Measurements from ENCODE around the gene ACR.

Gene ACR

DNA sequence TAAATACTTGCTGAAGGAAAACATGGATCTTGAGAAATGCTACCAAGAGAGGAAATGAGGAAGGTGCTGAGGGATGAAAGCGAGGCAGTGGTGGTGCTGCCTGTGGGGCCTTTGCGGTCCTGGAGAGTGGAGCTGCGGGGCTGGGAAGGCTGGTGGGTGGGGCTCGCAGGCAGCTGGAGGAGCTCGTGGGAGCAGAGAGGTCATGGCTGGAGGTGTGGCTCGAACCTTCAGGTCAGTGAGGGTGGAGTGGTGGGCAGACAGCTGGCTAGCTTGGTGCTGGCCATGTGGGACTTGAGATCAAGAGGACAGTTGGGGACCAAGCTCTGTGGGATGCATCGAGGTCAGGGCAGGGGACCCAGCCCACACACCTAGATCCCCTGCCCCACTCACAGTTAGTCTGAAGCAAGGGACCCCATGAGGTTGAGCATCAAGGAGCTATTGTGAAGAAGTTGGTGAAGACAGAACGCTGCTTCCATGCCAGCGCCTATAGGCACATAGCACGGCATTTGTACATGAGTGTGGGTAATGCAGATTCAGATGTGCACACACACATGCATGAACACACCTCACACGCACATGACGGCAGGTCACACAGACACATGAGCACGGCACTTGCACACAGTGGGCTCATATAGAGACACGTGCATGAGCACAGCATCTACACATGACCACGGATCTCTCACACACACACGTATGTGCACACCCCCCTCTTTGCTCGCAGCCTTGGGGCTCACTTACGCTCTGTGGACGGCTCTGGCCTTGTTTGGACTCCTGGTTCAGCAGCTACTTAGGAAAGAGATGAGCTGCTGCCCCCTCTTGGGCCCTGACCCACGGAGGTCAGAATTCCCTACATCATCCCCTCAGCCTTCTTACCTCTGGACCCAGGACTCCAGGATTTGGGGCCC lies 34.9 kb upstream of the ACR start:
- FAIRE-seq = no peak

DNA sequence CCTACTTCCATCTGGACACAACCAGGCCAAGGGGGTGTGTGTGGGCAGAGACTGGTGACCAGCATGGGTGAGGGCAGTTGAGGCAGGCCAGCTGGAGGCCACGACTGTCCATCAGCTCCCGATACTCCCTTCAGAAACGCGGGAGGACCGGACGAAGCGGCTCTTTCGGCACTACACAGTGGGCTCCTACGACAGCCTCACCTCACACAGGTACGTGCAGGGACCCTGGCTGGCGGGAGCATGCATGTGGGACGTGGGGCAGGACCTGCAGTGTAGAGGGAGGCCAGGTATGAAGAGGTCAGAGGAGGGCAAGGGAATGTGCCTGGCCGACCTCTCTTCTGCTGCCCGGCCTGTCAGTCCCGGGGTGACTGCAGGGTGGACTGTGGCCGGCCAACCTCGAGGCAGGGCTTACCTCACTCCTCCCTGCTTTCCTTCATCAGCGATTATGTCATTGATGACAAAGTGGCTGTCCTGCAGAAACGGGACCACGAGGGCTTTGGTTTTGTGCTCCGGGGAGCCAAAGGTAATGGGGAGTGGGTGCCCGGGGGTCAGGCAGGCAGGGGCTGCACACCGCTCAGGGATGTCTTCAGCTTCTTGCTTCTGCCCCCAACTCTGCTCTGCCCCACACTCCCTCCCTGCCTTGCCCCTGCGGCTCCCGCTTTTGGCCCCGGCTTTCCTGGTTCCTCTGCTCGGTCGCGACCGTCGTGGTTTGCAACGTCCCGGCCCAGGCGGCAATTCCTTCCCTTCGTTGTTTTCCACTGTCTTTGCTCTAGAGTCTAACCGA lies 34.1 kb upstream of the ACR start:
- FAIRE-seq = no peak

DNA sequence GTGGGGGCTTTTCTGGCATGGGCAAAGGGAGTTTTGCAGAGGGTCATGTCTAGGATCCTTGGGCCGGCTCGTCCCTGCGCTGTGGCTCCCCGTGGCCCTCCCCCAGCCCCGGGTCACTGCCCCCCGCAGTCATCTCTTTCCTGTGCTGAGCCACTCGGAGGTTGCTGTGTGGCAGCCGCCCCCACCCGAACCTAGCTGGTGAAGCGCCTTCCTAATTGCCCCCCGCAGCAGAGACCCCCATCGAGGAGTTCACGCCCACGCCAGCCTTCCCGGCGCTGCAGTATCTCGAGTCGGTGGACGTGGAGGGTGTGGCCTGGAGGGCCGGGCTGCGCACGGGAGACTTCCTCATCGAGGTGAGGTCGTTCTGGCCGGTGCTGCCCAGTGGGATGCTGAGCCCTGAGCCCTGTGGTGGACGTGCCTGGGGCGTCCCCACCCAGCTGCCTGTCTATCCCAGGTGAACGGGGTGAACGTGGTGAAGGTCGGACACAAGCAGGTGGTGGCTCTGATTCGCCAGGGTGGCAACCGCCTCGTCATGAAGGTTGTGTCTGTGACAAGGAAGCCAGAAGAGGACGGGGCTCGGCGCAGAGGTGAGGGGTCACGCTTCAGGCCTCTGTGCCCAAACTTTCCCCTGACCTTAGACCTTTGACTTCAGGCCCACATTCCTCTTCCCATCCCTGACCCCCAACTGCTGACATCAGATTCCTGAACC lies 33.3 kb upstream of the ACR start:
- no peak for FAIRE-seq

DNA sequence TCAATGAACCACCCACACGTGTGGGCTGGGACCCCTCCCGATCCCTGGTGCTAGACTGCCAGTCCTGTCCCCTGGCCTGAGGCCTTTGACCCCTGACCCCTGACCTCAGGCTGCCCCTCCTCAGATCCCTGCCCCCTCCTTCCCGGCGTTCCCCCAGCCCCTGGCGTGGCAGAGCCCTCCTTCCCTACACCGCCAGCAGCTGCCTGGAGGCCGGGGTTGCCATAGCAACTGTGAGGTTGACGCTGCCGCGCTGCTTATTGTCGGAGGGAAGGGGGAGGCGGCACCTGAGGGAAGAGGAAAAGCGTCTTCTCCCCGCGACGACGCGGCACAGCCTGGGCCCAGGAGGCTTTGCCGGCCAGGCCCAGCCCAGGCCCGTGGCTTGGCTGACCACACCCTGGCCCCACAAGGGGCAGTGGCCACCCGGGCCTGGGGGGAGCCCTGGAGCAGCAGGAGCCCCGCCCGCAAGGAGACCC lies 32.7 kb upstream of the ACR start:
- FAIRE-seq = no peak

DNA sequence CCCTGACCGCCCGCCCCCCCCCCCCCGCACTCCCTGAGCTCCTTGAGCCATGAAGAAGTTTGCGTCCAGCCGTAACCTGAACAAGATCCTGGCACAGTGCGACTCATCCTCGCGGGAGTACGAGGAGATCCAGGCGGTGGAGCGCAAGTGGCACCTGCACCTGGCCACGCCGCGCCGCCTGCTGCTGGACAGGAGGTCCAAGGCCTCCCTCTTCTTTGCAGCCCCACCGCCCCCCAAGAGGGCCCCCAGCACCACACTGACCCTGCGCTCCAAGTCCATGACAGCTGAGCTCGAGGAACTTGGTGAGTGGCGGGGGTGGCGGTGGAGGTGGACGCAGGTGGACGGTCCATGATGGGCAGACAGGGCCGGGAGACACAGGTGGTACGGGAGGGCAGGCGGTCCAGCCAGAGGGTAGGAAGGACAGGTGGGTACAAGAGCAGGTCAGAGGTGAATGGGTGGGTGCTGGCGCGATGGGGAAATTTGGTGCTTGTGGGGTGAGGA lies 32.1 kb upstream of the ACR start:
- no peak for FAIRE-seq

DNA sequence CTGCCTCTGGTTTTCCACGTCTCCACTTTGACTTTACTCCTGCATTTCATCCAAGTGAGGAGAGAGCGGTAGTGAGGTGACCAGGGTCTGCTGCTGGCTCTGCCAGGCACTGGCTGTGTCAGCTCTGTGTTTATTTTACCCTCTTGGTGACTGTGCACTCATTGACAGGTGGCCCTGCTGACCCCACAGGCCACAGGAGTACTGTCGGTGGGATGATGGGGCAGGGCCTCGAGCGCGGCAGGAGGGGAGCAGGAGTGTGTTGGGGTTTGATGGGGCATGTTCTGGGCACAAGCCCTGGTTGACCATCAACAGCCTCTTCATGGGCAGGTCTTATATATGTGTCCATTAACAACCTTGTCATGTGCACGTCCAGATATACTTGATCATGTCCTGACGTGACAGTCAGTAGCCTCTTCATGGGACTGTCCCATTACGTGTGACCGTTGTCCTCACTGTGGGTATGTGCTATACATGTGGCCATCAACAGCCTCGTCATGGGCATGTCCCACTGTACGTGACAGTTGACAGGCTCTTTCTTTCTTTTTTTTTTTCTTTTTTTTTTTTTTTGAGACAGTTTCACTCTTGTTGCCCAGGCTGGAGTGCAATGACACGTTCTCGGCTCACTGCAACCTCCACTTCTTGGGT lies 31.4 kb upstream of the ACR start:
- no peak for FAIRE-seq

DNA sequence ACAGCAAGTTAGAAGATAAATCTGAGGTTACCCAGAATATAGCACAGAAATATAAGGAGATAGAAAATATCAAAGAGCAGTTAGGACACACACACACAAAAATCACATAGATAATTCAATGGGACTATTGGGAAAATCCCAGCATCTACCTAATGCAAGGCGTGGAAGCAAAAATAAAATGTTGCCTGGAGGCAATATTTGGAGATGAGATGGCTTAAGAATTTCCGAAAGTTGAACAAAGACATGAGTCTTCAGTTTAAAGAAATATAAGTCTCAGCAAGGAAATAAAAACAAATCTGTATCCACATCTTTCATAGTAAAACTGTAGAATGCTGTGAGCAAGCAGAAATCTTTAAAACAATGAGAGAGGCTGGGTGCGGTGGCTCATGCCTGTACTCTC lies 29.5 kb upstream of the ACR start:
- no peak for FAIRE-seq

DNA sequence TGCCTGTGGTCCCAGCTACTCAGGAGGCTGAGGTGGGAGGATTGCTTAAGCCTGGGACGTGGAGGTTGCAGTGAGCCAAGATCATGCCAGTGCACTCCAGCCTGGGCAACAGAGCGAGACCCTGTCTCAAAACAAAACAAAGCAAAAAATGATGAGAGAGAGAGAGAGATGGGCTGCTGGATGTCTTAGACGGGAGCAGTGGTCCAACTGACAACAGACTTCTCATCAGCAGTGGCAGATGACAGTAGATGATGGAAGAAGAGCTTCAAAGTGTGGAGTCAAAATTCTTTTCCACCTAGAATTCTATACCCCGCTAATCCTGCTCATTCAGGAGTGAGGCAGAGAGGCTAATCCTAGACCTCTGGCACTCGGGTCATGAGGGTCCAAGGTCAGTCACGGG lies 29.0 kb upstream of the ACR start:
- FAIRE-seq = no peak

DNA sequence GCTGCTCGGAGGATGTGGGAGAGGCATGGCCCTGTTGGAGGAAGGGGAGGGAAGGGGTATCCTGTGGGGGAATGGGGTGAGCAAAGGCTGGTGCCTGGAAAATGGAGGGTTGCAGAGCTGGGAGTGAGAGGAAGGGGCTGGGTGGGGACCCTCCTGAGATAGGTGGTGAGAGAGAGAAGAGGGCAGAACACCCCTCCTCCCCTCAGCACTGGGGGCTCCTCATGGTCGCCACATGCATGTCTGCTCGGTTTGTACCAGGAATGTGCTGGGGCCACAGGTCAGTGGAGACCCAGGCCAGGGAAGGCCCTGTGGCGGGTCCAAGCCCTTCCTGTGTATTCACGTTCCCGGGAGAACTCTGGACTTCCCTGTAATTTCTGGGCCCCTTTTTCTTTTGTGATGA lies 27.8 kb upstream of the ACR start:
- FAIRE-seq = no peak

DNA sequence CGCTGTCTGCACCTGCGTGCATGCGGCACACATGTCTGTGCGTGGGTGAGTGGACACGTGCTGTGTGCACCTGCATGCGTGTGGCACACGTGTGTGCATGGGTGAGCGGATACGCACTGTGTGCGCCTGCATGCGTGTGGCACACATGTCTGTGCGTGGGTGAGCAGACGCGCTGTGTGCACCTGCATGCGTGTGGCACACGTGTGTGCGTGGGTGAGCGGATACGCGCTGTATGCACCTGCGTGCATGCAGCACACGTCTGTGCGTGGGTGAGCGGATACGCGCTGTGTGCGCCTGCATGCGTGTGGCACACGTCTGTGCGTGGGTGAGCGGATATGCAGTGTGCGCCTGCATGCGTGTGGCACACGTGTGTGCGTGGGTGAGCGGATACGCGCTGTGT lies 27.1 kb upstream of the ACR start:
- FAIRE-seq = no peak

DNA sequence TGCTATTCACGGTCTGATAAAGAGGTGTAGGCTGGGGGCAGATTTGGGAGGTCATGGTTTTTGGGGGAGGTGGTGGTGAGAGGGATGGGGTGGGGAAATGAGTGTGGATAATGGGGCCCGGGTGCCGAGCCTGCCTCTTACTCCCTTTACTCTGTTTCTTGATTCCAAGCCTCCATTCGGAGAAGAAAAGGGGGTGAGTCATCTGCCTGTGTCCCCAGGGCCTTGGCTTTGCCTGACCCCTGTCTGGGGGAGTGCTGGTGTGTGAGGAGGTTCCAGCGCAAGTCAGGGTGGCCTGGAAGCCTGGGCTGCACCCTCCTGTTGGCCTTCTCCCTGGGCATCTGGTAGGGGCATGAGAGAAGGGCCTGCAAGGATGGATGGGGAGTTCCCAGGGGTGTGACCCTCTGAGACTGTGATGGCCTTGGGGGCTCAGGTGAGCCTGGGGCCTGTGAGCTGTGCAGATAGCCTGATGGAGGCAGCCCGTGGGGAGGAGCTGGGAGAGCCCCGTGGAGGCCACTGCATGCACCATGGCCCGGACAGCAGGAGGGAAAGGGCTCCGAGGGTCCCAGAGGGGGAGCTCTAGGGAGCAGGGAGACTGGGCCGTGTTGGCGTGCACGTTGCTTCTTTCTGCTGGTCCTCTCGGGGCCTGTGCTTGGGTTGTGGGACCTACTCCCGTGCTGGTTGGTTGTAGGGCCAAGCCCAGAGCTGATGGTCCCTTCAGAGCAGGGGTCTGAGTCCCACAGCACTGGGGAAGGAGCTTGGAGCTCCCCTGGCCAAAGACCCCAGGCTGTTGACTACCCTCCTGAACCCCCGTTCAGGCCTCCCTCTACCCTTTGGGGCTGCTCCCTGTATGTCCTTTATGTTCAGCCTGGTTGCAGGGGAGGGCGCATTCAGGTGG lies 26.3 kb upstream of the ACR start:
- FAIRE-seq = no peak

DNA sequence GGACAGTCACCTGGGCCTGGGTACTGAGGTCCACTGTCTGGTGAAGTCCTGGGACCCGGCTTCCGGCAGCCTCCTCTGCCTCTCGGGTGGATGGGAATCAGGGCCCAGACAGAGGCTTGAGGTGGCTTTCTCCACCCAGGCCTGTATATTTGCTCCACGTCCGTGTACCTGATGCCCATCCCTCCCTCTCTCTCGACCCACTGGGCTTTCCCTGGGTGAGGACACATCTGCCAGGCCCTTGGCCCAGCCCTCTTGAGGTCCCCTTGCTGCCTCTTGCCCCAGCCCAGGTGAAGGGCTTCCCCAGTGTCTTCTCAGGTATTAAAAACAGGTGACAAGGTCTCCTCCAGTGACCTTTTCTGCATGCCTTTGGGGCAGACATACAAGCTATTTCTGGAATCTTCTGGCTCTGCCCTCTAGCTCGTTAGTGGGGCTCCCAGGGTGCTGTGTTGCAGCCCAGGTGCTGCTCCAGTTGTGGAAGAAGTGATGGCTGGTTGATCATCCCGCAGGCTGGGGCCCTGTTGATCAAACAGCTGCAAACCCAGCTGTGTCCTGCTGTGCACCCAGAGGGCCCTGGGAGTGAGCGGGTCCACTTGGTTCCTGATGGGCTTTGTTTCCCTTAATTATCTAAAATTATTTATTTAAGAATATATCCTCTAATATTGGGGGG lies 25.5 kb upstream of the ACR start:
- no peak for FAIRE-seq

DNA sequence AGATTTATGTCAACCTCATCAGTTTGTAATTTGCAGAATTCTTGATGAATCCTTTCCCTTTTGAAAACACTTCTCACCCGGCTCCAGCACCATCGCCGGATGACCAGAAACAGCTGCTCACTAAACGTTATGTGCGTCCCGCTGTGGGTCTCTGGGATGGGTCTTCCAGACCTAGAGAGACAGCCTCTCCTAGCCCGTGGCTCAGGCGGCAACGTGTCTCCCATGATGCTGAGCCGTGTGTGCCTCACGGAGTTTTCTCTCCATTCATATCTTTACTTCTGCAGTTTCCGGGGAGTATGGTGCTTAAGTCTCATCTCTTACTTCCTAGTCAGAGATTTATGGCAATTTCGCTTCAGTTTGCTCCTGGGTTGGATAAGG lies 25.0 kb upstream of the ACR start:
- FAIRE-seq = no peak

DNA sequence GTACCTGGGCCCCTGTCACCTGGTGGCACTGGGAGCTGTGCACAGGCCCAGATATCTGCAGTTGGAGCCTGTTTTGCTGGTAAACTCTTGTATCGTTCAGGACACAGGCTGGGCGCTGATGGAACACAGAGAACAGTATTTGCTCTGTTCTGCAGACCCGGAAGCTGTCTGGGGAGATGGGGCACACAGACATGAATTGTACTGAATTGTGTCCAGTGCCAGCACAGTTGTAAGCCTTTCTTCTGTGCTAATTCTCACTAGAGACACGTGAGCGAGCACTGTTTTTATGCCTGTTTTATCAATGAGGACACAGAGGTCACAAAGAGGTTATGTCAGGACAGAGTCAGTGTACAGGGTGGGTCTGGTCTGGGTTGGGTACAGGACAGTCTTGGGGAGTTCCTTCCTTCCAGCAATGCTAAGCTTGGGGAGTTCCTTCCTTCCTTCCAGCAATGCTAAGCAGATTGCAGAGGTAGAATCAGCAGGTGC lies 24.4 kb upstream of the ACR start:
- FAIRE-seq = no peak

DNA sequence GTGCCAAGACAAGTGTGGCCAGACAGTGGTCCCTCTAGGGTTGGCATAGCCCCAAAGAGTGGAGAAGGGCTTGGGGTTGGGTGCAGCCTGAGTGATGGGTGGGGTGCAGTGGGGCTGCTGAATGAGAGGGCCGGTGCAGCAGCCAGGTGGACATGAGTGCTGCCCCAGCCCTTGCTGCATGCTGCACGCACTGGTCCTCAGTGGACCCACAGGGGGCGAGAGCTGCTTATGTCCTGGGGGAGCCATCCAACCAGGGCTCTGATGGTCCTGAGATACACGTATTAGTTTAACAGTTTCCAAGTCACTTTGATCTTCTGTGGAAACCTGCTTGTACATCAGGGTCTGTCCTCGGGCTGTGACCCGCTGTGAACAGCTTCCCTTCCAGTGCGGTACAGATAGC lies 23.9 kb upstream of the ACR start:
- FAIRE-seq = no peak

DNA sequence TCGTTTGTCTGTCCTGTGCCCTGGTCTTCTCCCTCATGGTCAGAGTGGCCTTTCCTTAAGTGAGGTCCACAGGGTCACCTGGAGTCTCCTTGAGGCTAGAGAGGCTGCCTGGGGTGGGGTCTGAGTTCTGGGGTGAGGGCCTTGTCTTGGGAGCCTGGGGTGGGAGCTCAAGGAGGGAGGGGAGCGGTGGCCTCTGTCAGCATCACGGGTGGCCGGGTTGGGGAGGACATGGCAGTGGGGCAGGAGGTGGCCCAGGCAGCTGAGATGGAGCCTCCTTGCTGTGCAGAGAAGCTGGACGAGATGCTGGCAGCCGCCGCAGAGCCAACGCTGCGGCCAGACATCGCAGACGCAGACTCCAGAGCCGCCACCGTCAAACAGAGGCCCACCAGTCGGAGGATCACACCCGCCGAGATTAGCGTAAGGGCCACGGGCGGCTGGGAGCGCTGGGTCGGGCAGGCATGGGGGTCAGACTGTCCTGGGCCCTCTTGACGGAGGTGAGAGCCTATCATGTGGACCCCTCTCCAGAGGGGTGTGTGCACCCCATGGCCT lies 23.3 kb upstream of the ACR start:
- FAIRE-seq = no peak

DNA sequence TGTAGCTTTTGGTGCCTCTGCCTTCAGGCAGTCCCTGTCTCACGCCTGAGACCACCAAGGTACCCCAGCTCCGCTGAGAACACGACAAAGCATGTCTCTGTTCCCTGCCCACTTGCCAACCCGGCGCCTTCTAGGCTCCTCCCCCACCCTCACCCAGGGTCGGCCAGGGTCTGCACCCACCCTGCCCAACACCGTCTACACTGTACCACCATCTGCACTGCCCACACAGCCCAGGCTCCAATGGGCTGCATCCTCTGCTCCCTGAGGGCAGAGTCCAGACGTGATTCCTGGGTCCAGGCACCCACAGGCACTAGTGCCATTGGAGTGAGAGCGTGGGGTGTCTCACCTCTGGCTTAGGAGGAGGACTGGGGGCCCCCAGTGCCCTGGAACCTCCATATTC lies 22.8 kb upstream of the ACR start:
- FAIRE-seq = no peak

DNA sequence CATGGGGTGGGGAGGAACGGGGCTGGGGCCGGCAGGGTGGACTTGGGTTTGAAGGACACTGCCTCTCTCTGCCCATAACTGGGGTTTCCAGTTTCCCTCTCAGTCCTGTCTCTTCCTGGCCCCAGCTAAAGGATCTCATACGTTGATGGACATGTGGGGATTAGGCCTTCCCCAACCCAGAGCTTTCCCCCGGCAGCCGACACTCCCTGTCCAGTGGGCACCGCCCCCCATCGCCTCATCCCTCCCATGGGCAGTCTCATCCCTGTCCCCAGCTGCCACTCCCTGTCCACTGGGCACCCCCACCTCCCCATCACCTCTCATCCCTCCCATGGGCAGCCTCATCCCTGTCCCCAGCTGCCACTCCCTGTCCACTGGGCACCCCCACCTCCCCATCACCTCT lies 22.2 kb upstream of the ACR start:
- FAIRE-seq = no peak

DNA sequence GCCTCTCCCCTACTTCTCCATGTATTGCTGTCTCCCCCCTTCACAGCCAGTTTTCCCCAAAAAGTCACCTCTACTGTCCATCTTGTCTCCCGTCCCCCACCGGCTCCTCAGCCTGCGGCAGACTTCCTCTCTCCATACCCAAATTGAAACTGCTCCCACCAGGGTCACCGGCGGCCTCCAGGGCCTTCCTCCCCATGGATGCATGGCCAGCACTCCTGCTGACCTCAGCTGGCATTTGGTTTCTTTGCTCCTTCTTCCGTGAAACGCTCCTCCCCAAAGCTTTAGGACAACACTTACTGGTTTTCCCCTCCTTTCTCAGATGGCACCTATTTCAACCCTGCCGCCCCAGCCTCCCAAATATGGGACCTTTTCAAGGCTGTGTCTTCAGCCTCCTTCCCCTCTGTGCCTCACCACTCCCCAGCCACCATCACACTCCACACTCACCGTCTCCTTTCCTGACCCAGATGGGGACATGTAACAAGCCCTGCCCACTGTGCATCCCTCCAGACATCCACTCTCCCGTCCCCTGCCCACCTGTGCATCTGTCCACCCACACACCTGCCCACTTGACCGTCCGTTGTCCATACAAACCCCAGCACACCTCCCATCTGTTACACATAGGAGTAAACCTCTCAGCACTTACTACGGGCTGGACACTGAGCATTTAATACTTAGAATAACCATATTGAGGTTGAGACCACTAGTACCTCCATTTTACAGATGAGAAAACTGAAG lies 21.5 kb upstream of the ACR start:
- FAIRE-seq = no peak

Measured in G401.6 (cell line).